Ovary (tissue), 9 donors: Measurements from ENCODE around the gene LDB2. TPM values are rescaled to one million over a fixed set of nuclear protein-coding genes. Genes with fewer than 3 reads are reported as not detected.

Experiments
- DNase-seq, 5 donors: peaks; one replicate each; pipeline ENCODE4 v3.0.0-alpha.2; 2019 to 2020
- H3K27ac ChIP-seq, 2 donors: fragments of 200-600 bp; one replicate each; pipeline versions ENCODE4 v1.5.1 to v1.8.0; 2019 to 2022
- H3K27me3 ChIP-seq: fragments of 200-600 bp; one replicate; pipeline ENCODE4 v1.8.0; 2022
- H3K36me3 ChIP-seq: fragments of 200-600 bp; sonication (generic); one replicate; pipeline ENCODE4 v1.5.1; 2019
- H3K4me1 ChIP-seq: one replicate; pipeline ENCODE4 v1.8.1; 2013; ENCODE audit warnings: mild to moderate bottlenecking, moderate library complexity; ENCODE audit not compliant: insufficient read depth
- H3K4me3 ChIP-seq: fragments of 200-600 bp; sonication (generic); one replicate; pipeline ENCODE4 v1.5.1; 2017
- H3K9me3 ChIP-seq, 2 donors: fragments of 200-600 bp in 1 of 2; sonication (generic) in 1 of 2; one replicate each; pipeline versions ENCODE4 v1.5.1 to v1.8.1; 2013 to 2019; ENCODE audit warnings: mild to moderate bottlenecking in 1 of 2, moderate library complexity in 1 of 2
- CTCF ChIP-seq, 3 donors: fragments of 450-650 bp in 2 of 3; fragments of 200-600 bp in 1 of 3; IDR thresholded peaks; one replicate each; pipeline versions ENCODE4 v1.5.1 to v1.8.0; 2016 to 2022; ENCODE audit warnings: antibody characterized with exemption in 3 of 3, mild to moderate bottlenecking in 1 of 3
- EP300 ChIP-seq: sonication (generic); formaldehyde crosslinking; IDR thresholded peaks from one replicate; pipeline ENCODE4 v1.6.1; 2017; ENCODE audit warnings: antibody characterized with exemption
- POLR2A ChIP-seq: fragments of 450-650 bp; IDR thresholded peaks from one replicate; pipeline ENCODE4 v1.6.1; 2017; ENCODE audit warnings: antibody characterized with exemption, mild to moderate bottlenecking, moderate library complexity
- WGBS, 3 donors: extraction: QIAGEN DNeasy Blood & Tissue Kit in 1 of 3; methylation state at CpG; one replicate each; pipeline versions ENCODE4 v1.1.5 to v1.1.7; 2013 to 2017; 5-methylcytosine and 5-hydroxymethylcytosine counted together
- intact Hi-C, 4 donors: fragments of 100-400 bp; cut with DNase I; formaldehyde crosslinking; loops; one replicate each; pipeline versions ENCODE4 v1.11.0 to v1.15.1; 2022 to 2023
- polyA plus RNA-seq, 2 donors: library from polyadenylated mRNA; stranded (reverse); fragments of 200-250 nt in 1 of 2; fragments of 350-450 nt in 1 of 2; fragmentation: Illumina TruSeq in 1 of 2; extraction: RNeasy Lipid Tissue Mini Kit (QIAGEN cat#74804) in 1 of 2; gene quantifications; one replicate each; pipeline ENCODE4 v1.2.3, GENCODE V29; 2013 to 2014
- total RNA-seq, 7 donors: library from RNA; depleted of rRNA in 2 of 7; stranded (reverse); fragments of >200 nt in 2 of 7; fragmentation: NEBNext Ultra II Directional in 3 of 7; extraction: Animal tissue kit (Norgen Biotek cat#: 25700) in 3 of 7; gene quantifications; one replicate each; pipeline versions ENCODE4 v1.1.0 to v1.2.4, GENCODE V29; 2016 to 2023
- donor health status: DM: no; HTN: no; CAD: no; lungs with moderate emphysema.
- donor health status: DM: no; HTN: no; CAD: no.
- donor health status: Bipolar disorder and iron deficiency.
- donor health status: DM: yes; HTN: yes; CAD: no.
- donor health status: DM: no; HTN: no; CAD: no.
- donor health status: DM: yes; HTN: yes; CAD: no.

LDB2 gene
- total and polyA plus RNA-seq, 9 donors, result 17.0 to 89.1 (median 27.4) TPM

GRCh38 chr4:16868674-16869073, 29.8 kb downstream of the LDB2 start:
- no peak overlapping the region for H3K4me3 ChIP-seq
- no peaks in the 10 kb centered on the region for H3K36me3 ChIP-seq
- no peaks in the 10 kb centered on the region for H3K9me3 ChIP-seq
- H3K27ac ChIP-seq, result no peak overlapping the region
- no peak for DNase-seq
- no peaks in the 10 kb centered on the region for H3K27me3 ChIP-seq
- intact Hi-C loops, result no loop called here
- 95 to 97% (median 97%) methylated on average over 5 of the region's 5 CpGs for WGBS, 3 donors
- no peaks in the 10 kb centered on the region for H3K4me1 ChIP-seq
- TF ChIP-seq POLR2A (no peak), CTCF (IDR thresholded peaks at IDR 0.05) (no peak), EP300 (no peak)

DNA sequence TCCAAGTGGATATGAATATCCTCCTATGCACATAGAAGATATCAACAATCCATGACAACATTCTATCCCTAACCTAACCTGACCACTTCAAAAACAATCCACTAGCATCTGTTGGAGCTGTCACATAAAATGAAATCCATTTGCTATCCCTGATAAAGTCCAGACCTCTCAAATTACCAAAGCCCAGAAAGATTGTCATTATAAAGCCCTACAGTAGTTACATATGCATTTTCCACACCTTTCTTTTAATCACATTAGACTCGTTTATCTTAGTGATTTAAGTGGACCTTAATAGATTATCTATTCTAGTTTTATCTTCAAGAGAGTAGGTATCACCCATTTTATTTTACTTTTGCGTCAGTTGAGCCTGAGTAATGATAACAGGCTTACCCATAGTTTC, 30.6 kb downstream of the LDB2 start:
- Histone ChIP-seq H3K27ac (no peak overlapping the region), H3K36me3 (no peaks in the 10 kb centered on the region), H3K27me3 (no peaks in the 10 kb centered on the region), H3K9me3 (no peaks in the 10 kb centered on the region), H3K4me1 (no peaks in the 10 kb centered on the region), H3K4me3 (no peak overlapping the region)
- intact Hi-C loops, result no loop called here
- WGBS, 3 donors, result 55 to 74% (median 64%) methylated on average over 2 of the region's 2 CpGs
- no peak for DNase-seq
- TF ChIP-seq POLR2A (no peak), EP300 (no peak)

DNA sequence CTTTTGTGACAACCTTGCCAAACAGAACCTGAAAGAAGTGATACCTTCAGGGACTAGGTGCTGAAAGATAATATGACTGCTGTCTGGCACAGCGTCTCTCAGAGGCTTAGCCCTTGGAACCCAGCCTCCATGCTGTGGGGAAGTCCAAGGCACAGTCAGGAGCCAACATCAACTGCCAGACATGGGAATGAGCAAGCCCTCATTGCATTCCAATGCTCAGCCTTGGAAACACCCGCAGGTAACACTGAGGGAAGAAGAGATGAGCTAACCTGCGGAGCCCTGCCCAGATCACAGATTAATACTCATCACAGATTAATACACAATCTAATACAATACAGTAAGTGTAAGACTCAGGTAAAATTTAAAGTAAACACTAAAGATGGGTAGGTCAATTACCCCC, 31.5 kb downstream of the LDB2 start:
- 90 to 100% (median 97%) methylated on average over 3 of the region's 3 CpGs for WGBS, 3 donors

GRCh38 chr4:16865897-16866283, 32.6 kb downstream of the LDB2 start:
- TF ChIP-seq POLR2A (no peak), EP300 (no peak), CTCF (IDR thresholded peaks at IDR 0.05) (no peak)
- H3K36me3 ChIP-seq, result no peaks in the 10 kb centered on the region
- no peaks in the 10 kb centered on the region for H3K9me3 ChIP-seq
- H3K4me1 ChIP-seq, result no peaks in the 10 kb centered on the region
- DNase-seq, result no peak
- H3K27ac ChIP-seq, result no peak overlapping the region
- no peaks in the 10 kb centered on the region for H3K27me3 ChIP-seq
- 70 to 90% (median 85%) methylated on average over 4 of the region's 4 CpGs for WGBS, 3 donors
- no peak overlapping the region for H3K4me3 ChIP-seq
- intact Hi-C loops, result no loop called here

More for the DNA sequence above, 31.5 kb downstream of the LDB2 start:
- H3K4me3 ChIP-seq, result no peak overlapping the region
- intact Hi-C loops, result no loop called here
- no peak for DNase-seq
- no peaks in the 10 kb centered on the region for H3K36me3 ChIP-seq
- no peaks in the 10 kb centered on the region for H3K27me3 ChIP-seq
- H3K9me3 ChIP-seq, result no peaks in the 10 kb centered on the region
- H3K27ac ChIP-seq, result no peak overlapping the region
- no peaks in the 10 kb centered on the region for H3K4me1 ChIP-seq
- TF ChIP-seq POLR2A (no peak), EP300 (no peak)

- Histone ChIP-seq H3K9me3 (no peaks in the 10 kb centered on the region), H3K4me1 (no peaks in the 10 kb centered on the region), H3K27me3 (no peaks in the 10 kb centered on the region), H3K36me3 (no peaks in the 10 kb centered on the region), H3K27ac (no peak overlapping the region), H3K4me3 (no peak overlapping the region)
- TF ChIP-seq POLR2A, result no peak
- no peak for TF ChIP-seq EP300
- intact Hi-C loops, result no loop called here
- WGBS, 3 donors, result 78 to 91% (median 91%) methylated on average over 7 of the region's 7 CpGs
- DNase-seq, result no peak
These were observed 33.1 kb downstream of the LDB2 start for GRCh38 chr4:16865209-16865896.

- intact Hi-C loops, result loop anchor here in 1 of 4 donors (5.0 kb wide), 1 partner anchor 1113 kb away; no protein-coding TSS in a partner anchor
- Histone ChIP-seq H3K27ac (no peak overlapping the region), H3K4me1 (no peaks in the 10 kb centered on the region), H3K27me3 (no peaks in the 10 kb centered on the region), H3K4me3 (no peak overlapping the region), H3K9me3 (no peaks in the 10 kb centered on the region), H3K36me3 (no peaks in the 10 kb centered on the region)
- TF ChIP-seq CTCF (IDR thresholded peaks at IDR 0.05), result no peak
- TF ChIP-seq POLR2A, result no peak
- TF ChIP-seq EP300, result no peak
- 75 to 87% (median 85%) methylated on average over 2 of the region's 2 CpGs for WGBS, 3 donors
- no peak for DNase-seq
These were observed 34.2 kb downstream of the LDB2 start for GRCh38 chr4:16864199-16864598.
